Activated CD4-positive, alpha-beta T cell treated with anti-CD3 and anti-CD28 coated beads, Interleukin-2, amount 10 ng/mL, durations not matched to agents 7 days and 5 days (primary cell): ENCODE measurements around the gene GDI1. TPM values are rescaled to one million over a fixed set of nuclear protein-coding genes. Genes with fewer than 3 reads are reported as not detected.

Experiments used
- CTCF ChIA-PET: fragments of 350-600 bp; sonication (Branson Sonifier 250); formaldehyde crosslinking; loops from one replicate; lab custom pipeline; 2021; ENCODE audit warnings: antibody characterized with exemption; lab: Charles Lee
- POLR2A ChIA-PET: fragments of 350-600 bp; sonication (Branson Sonifier 250); formaldehyde crosslinking; loops from one replicate; lab custom pipeline; 2021; ENCODE audit warnings: antibody characterized with exemption; lab: Charles Lee
- DNase-seq: peaks from one replicate; pipeline ENCODE4 v3.0.0-alpha.2; 2020
- H3K27ac Mint-ChIP-seq: one replicate; pipeline ENCODE4 v1.8.0; 2021; ENCODE audit warnings: mild to moderate bottlenecking, moderate library complexity, mixed read lengths
- H3K27me3 Mint-ChIP-seq: one replicate; pipeline ENCODE4 v1.8.0; 2021; ENCODE audit warnings: mixed read lengths
- H3K36me3 Mint-ChIP-seq: one replicate; pipeline ENCODE4 v1.8.0; 2021; ENCODE audit warnings: low read depth, mixed read lengths
- H3K4me1 Mint-ChIP-seq: one replicate; pipeline ENCODE4 v1.8.0; 2021; ENCODE audit warnings: mixed read lengths
- H3K4me3 Mint-ChIP-seq: one replicate; pipeline ENCODE4 v1.8.0; 2021; ENCODE audit warnings: mild to moderate bottlenecking, moderate library complexity, mixed read lengths
- H3K9me3 Mint-ChIP-seq: one replicate; pipeline ENCODE4 v1.8.0; 2021; ENCODE audit warnings: mixed read lengths
- total RNA-seq, 2 experiments: library from RNA; stranded (reverse); gene quantifications; one replicate each; pipeline ENCODE4 v1.2.3, GENCODE V29; 2021

Gene GDI1
- total RNA-seq, 2 experiments from 2014 or later, result 118 to 123 TPM

DNA sequence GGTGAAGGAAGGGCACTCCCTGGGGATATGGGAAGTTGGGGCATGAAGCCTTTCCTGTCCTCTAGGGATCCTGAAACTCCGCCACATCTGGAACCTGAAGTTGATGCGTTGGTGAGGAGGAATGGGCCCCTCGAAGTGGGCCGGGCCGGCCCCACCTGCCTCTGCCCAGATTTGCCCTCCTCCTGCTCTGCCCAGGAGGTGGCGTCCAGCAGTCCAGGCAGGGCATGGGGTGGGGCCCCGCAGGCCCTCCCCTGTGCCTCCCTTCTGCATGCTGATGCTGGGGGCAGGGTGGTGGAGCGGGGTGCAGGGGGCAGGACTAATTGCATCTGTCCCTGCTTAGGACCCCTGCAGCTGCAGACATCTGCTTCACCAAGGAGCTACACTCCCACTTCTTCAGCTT lies 23.8 kb upstream of the GDI1 start:
- Mint-ChIP-seq H3K4me3 (peak overlapping the region; percentile 79), H3K9me3 (no peaks in the 10 kb centered on the region), H3K27ac (peak overlapping the region; percentile 92), H3K4me1 (peaks cover 22% of the 10 kb centered on the region), H3K36me3 (peaks cover 23% of the 10 kb centered on the region), H3K27me3 (no peaks in the 10 kb centered on the region)
- CTCF ChIA-PET, result interaction anchor here (1.0 kb wide), 1 partner anchor 14 kb away, joined by 3 read pairs; the partner anchor contains the start of gene RPL10
- POLR2A ChIA-PET, result no interaction called here
- DNase-seq, result no peak

GRCh38 chrX:154417157-154417556 lies 19.8 kb upstream of the GDI1 start:
- Mint-ChIP-seq H3K27me3 (no peaks in the 10 kb centered on the region), H3K4me3 (no peak overlapping the region), H3K27ac (no peak overlapping the region), H3K9me3 (no peaks in the 10 kb centered on the region), H3K4me1 (peaks cover 8% of the 10 kb centered on the region), H3K36me3 (peaks cover 18% of the 10 kb centered on the region)
- CTCF ChIA-PET, result interaction anchor here (1.4 kb wide), 1 partner anchor 66 kb away, joined by 3 read pairs; no protein-coding TSS in a partner anchor
- DNase-seq, result no peak
- POLR2A ChIA-PET, result no interaction called here

DNA sequence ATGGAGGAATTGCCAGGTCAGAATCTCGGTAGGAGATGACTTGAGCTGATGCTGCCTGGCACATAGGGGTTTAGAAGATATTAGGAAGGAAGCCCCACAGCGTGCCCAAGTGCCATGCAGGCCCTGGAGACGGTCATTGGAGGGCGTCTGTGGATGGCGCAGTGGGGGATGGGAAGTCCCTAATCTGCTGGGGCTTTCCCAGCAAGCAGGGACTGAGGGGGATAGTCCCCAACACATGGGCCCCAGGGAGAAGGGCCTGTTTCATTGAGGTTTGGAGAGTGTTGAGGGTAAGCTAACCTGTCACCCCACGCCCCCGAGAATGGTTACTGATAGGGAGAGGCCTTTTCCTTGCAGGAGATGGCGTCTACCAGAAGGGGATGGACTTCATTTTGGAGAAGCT lies 17.8 kb upstream of the GDI1 start:
- no peak for DNase-seq
- Mint-ChIP-seq H3K36me3 (peaks cover 10% of the 10 kb centered on the region), H3K4me1 (peaks cover 5% of the 10 kb centered on the region), H3K27me3 (no peaks in the 10 kb centered on the region), H3K27ac (no peak overlapping the region), H3K4me3 (no peak overlapping the region), H3K9me3 (no peaks in the 10 kb centered on the region)
- ChIA-PET CTCF (interaction anchor here (1.8 kb wide), 1 partner anchor 10 kb away, joined by 4 read pairs; the partner anchor contains the start of gene DNASE1L1), POLR2A (no interaction called here)

GRCh38 chrX:154419688-154420401 lies 17.1 kb upstream of the GDI1 start:
- H3K9me3 Mint-ChIP-seq, result no peaks in the 10 kb centered on the region
- H3K27me3 Mint-ChIP-seq, result no peaks in the 10 kb centered on the region
- H3K4me1 Mint-ChIP-seq, result peaks cover 8% of the 10 kb centered on the region
- POLR2A ChIA-PET, result no interaction called here
- no peak overlapping the region for H3K27ac Mint-ChIP-seq
- CTCF ChIA-PET, result interaction anchor here (1.1 to 1.8 kb wide), 2 partner anchors 11 to 20 kb away, joined by 3 to 4 read pairs; partner anchors contain the start of gene DNASE1L1
- no peak for DNase-seq
- peaks cover 10% of the 10 kb centered on the region for H3K36me3 Mint-ChIP-seq
- no peak overlapping the region for H3K4me3 Mint-ChIP-seq

- Mint-ChIP-seq H3K27ac (no peak overlapping the region), H3K9me3 (no peaks in the 10 kb centered on the region), H3K4me3 (no peak overlapping the region), H3K4me1 (peaks cover 8% of the 10 kb centered on the region), H3K27me3 (no peaks in the 10 kb centered on the region), H3K36me3 (peaks cover 6% of the 10 kb centered on the region)
- DNase-seq, result no peak
- ChIA-PET POLR2A (no interaction called here), CTCF (interaction anchor here (0.6 to 1.8 kb wide), 3 partner anchors 11 to 55 kb away, joined by 3 to 4 read pairs (median 3); partner anchors contain the start of gene DNASE1L1)
These were observed 16.6 kb upstream of the GDI1 start for GRCh38 chrX:154420402-154420756.

GRCh38 chrX:154426916-154427770 lies 9.8 kb upstream of the GDI1 start:
- Mint-ChIP-seq H3K9me3 (no peaks in the 10 kb centered on the region), H3K36me3 (peaks cover 3% of the 10 kb centered on the region), H3K27ac (no peak overlapping the region), H3K4me3 (no peak overlapping the region), H3K4me1 (peaks cover 28% of the 10 kb centered on the region), H3K27me3 (no peaks in the 10 kb centered on the region)
- ChIA-PET POLR2A (interaction anchor here (0.7 kb wide), 1 partner anchor 491 kb away, joined by 7 read pairs; no protein-coding TSS in a partner anchor), CTCF (interaction anchor here (0.7 to 1.8 kb wide), 2 partner anchors 15 to 42 kb away, joined by 3 to 4 read pairs; no protein-coding TSS in a partner anchor)
- DNase-seq, result no peak

DNA sequence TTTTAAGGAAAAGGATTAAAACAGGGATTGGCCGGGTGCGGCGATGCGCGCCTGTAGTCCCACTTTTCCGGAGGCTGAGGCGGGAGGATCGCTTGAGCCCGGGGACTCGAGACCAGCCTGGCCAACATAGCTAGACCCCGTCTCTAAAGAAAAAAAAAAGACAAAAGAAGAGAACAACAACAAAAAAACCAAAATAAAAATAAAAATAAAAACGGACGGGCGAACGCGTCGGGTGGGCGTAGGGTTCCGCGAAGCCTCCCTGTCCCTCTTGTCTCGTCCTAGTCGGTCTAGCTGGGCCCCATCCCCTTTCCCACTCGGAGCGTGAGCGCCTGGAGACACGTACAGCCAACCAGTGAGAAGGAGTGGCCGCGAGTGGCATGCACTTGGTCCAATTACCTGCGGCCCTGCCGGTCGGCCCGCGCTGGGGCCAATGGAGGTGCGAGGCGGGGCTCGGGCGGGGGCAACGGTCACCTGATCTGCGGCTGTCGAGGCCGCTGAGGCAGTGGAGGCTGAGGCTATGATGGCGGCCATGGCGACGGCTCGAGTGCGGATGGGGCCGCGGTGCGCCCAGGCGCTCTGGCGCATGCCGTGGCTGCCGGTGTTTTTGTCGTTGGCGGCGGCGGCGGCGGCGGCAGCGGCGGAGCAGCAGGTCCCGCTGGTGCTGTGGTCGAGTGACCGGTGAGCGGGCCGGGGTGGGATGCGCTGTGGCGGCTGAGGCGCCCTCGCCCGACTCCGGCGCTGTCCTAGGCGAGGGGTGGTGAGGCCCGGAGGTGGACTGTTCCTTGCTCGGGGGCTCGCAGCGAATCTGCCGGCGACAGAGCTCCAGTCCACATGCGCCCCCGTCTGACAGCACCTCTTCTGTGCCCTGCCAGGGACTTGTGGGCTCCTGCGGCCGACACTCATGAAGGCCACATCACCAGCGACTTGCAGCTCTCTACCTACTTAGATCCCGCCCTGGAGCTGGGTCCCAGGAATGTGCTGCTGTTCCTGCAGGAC lies 8.5 kb upstream of the GDI1 start, which contains the start of gene ATP6AP1:
TSS of gene ATP6AP1 (plus strand) at position 502 of the 996 bp plus-strand sequence. CDS start at position 518, 16 bp downstream.
- Mint-ChIP-seq H3K4me3 (peak within 1 kb of the TSS; percentile 77), H3K9me3 (no peaks in the 10 kb centered on the region), H3K27me3 (no peaks in the 10 kb centered on the region), H3K4me1 (peaks cover 28% of the 10 kb centered on the region), H3K27ac (peak within 1 kb of the TSS; percentile 79), H3K36me3 (peaks cover 8% of the 10 kb centered on the region)
- CTCF ChIA-PET, result interaction anchor here (0.8 to 1.6 kb wide), 3 partner anchors 11 to 17 kb away, joined by 3 to 4 read pairs (median 4); partner anchors contain the start of gene TAFAZZIN
- POLR2A ChIA-PET, result no interaction called here
- DNase-seq, result peak; percentile 90

- CTCF ChIA-PET, result interaction anchor here (1.6 kb wide), 1 partner anchor 18 kb away, joined by 4 read pairs; the partner anchor contains the start of gene TAFAZZIN
- peak overlapping the region; percentile 77 for H3K4me3 Mint-ChIP-seq
- no peaks in the 10 kb centered on the region for H3K9me3 Mint-ChIP-seq
- H3K27me3 Mint-ChIP-seq, result no peaks in the 10 kb centered on the region
- H3K27ac Mint-ChIP-seq, result no peak overlapping the region
- no peak for DNase-seq
- peaks cover 9% of the 10 kb centered on the region for H3K36me3 Mint-ChIP-seq
- POLR2A ChIA-PET, result interaction anchor here (0.6 kb wide), 1 partner anchor 57 kb away, joined by 3 read pairs; the partner anchor contains the start of gene UBL4A
- H3K4me1 Mint-ChIP-seq, result peaks cover 23% of the 10 kb centered on the region
These were observed 7.2 kb upstream of the GDI1 start for GRCh38 chrX:154429711-154430110.

GRCh38 chrX:154430479-154430878 lies 6.5 kb upstream of the GDI1 start:
- ChIA-PET CTCF (no interaction called here), POLR2A (interaction anchor here (0.6 kb wide), 1 partner anchor 56 kb away, joined by 3 read pairs; the partner anchor contains the start of gene UBL4A)
- peaks cover 13% of the 10 kb centered on the region for H3K36me3 Mint-ChIP-seq
- H3K27me3 Mint-ChIP-seq, result no peaks in the 10 kb centered on the region
- H3K9me3 Mint-ChIP-seq, result no peaks in the 10 kb centered on the region
- DNase-seq, result no peak
- peaks cover 23% of the 10 kb centered on the region for H3K4me1 Mint-ChIP-seq
- peak overlapping the region; percentile 27 for H3K27ac Mint-ChIP-seq
- H3K4me3 Mint-ChIP-seq, result no peak overlapping the region

- POLR2A ChIA-PET, result no interaction called here
- no peak for DNase-seq
- Mint-ChIP-seq H3K27me3 (no peaks in the 10 kb centered on the region), H3K9me3 (no peaks in the 10 kb centered on the region), H3K36me3 (peaks cover 15% of the 10 kb centered on the region), H3K4me1 (peaks cover 24% of the 10 kb centered on the region), H3K4me3 (no peak overlapping the region), H3K27ac (peak overlapping the region; percentile 27)
- CTCF ChIA-PET, result interaction anchor here (0.5 kb wide), 1 partner anchor 43 kb away, joined by 3 read pairs; no protein-coding TSS in a partner anchor
These were observed 6.0 kb upstream of the GDI1 start for GRCh38 chrX:154430916-154431315.

DNA sequence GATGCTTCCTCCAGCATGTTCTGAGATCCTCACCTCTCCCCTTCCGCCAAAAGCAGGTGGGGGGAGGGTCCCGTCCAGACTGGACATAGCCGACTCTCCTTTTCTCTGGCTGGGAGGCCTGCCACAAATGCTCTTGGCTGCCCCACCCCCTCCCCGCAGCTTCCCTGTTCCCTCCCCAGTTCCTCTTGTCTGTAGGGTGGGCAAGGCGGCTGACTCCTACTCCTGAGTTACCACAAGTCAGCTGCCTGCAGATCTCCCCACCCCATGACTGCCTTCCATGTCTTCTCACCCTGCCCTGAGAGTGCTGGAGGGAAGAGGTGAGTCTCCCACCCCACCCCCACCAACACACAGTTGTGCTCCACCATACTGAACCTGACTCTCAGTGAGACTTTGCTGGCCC lies 5.6 kb upstream of the GDI1 start:
- ChIA-PET POLR2A (no interaction called here), CTCF (interaction anchor here (0.5 kb wide), 1 partner anchor 43 kb away, joined by 3 read pairs; no protein-coding TSS in a partner anchor)
- peaks cover 18% of the 10 kb centered on the region for H3K36me3 Mint-ChIP-seq
- H3K27ac Mint-ChIP-seq, result no peak overlapping the region
- DNase-seq, result no peak
- no peaks in the 10 kb centered on the region for H3K27me3 Mint-ChIP-seq
- peaks cover 28% of the 10 kb centered on the region for H3K4me1 Mint-ChIP-seq
- no peak overlapping the region for H3K4me3 Mint-ChIP-seq
- no peaks in the 10 kb centered on the region for H3K9me3 Mint-ChIP-seq
